ENCODE results near the gene ZBTB7B. TPM values are rescaled to one million over a fixed set of nuclear protein-coding genes. Genes with fewer than 3 reads are reported as not detected.

ZBTB7B gene
- total and polyA plus RNA-seq, 9 of the 15 experiments (the other 6 are each of a cell fraction or from before 2014, with no cell fraction given), result 0.04 to 46.5 (median 15.2) TPM

DNA sequence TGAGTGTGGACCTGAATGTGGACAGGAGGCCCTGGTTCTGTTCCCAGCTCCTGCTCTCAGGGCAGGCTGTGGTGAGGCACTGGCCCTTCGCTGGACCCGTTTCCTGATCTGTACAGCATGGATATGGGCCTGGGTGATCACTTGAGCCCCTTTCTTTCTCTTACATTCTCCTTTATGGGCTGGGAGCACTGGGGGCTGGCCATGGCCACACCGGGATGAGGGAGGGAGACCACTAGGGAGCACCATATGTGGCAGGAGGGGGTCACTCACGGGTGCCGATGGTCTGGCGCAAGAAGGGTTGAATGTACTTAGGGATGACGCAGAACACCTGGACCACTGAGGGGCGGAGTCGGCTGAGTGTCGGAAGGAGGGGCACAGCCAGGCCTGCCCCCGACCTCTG is 28.3 kb downstream of the ZBTB7B start:
- TF ChIP-seq ILF3 (IDR thresholded peaks at IDR 0.05; ENCODE audit: borderline replicate concordance) (no peak), ZNF263 (CRISPR knock-in tag; IDR thresholded peaks at IDR 0.05; ENCODE audit: borderline replicate concordance) (peak; percentile 86)
- in situ Hi-C loops (cut with MboI), result no loop called here
- H3K9me3 ChIP-seq (replicated peaks; ENCODE audit: control insufficient read depth, insufficient read depth, low read depth, low read length), result no peaks in the 10 kb centered on the region
- H2AFZ ChIP-seq (ENCODE audit: low read depth, low read length), result no peak overlapping the region
- no peak overlapping the region for H3K4me3 ChIP-seq
- peaks cover 0 to 18% of the 10 kb centered on the region in 2 experiments; a peak in 2 of 5 replicates for H3K27me3 ChIP-seq (ENCODE audit: control insufficient read depth in 2 of 2, insufficient read depth in 2 of 2, low read length in 2 of 2)
- H3K9ac ChIP-seq (ENCODE audit: insufficient read depth in 1 of 2, low read depth in 2 of 2, low read length in 2 of 2), result no peak overlapping the region; a peak in 1 of 4 replicates
- intact Hi-C loops (cut with micrococcal nuclease), result no loop called here
- no peaks in the 10 kb centered on the region for H3K79me2 ChIP-seq (ENCODE audit: control insufficient read depth, insufficient read depth, low read length)
- no peaks in the 10 kb centered on the region for H3K36me3 ChIP-seq (ENCODE audit: control insufficient read depth, insufficient read depth, low read length)
- ChIA-PET CTCF (ENCODE audit: low intra/inter-chr PET ratio) (no interaction called here), POLR2A (interaction anchor here (1.1 kb wide), 1 partner anchor 13 kb away, joined by 3 read pairs; no protein-coding TSS in a partner anchor)
- H3K4me2 ChIP-seq (ENCODE audit: insufficient read depth, low read length), result no peak overlapping the region
- DNase-seq (ENCODE audit: extremely low read depth in 1 of 4, low spot score in 3 of 4) (no peak), FAIRE-seq (no peak), ATAC-seq (no peak)
- BruUV-seq (replicated peaks), result no TSS peak
- H3K27ac ChIP-seq (ENCODE audit: extremely low read depth, low read depth, low read length), result no peak overlapping the region
- H3K9me1 ChIP-seq (ENCODE audit: control insufficient read depth, insufficient read depth, low read length), result no peaks in the 10 kb centered on the region
- no peaks in the 10 kb centered on the region for H4K20me1 ChIP-seq (replicated peaks; ENCODE audit: control insufficient read depth, insufficient read depth, low read length)
- peaks cover 5 to 23% of the 10 kb centered on the region in 2 experiments; a peak in 3 of 5 replicates for H3K4me1 ChIP-seq (replicated peaks in 1 of 2; ENCODE audit: control insufficient read depth in 2 of 2, insufficient read depth in 2 of 2, low read length in 2 of 2)
- WGBS (ENCODE audit: insufficient coverage, low coverage, missing lambda C conversion rate), result 31% methylated on average over 11 of the region's 11 CpGs

GRCh38 chr1:155032886-155033285 is 30.3 kb downstream of the ZBTB7B start:
- BruUV-seq (replicated peaks), result no TSS peak
- intact Hi-C loops (cut with micrococcal nuclease) (no loop called here), in situ Hi-C loops (cut with MboI) (no loop called here)
- Histone ChIP-seq H3K4me3 (no peak overlapping the region), H2AFZ (ENCODE audit: low read depth, low read length) (no peak overlapping the region), H3K4me1 (replicated peaks in 1 of 2; ENCODE audit: control insufficient read depth in 2 of 2, insufficient read depth in 2 of 2, low read length in 2 of 2) (peaks cover 0 to 18% of the 10 kb centered on the region in 2 experiments; a peak in 3 of 5 replicates), H3K36me3 (ENCODE audit: control insufficient read depth, insufficient read depth, low read length) (no peaks in the 10 kb centered on the region), H3K27ac (ENCODE audit: extremely low read depth, low read depth, low read length) (no peak overlapping the region), H3K9ac (ENCODE audit: insufficient read depth in 1 of 2, low read depth in 2 of 2, low read length in 2 of 2) (peak overlapping the region in 1 of 2 experiments; percentile 58; a peak in 2 of 4 replicates), H3K4me2 (ENCODE audit: insufficient read depth, low read length) (no peak overlapping the region), H3K79me2 (ENCODE audit: control insufficient read depth, insufficient read depth, low read length) (no peaks in the 10 kb centered on the region), H4K20me1 (replicated peaks; ENCODE audit: control insufficient read depth, insufficient read depth, low read length) (no peaks in the 10 kb centered on the region), H3K9me1 (ENCODE audit: control insufficient read depth, insufficient read depth, low read length) (no peaks in the 10 kb centered on the region), H3K27me3 (ENCODE audit: control insufficient read depth in 2 of 2, insufficient read depth in 2 of 2, low read length in 2 of 2) (peaks cover 0 to 21% of the 10 kb centered on the region in 2 experiments; a peak in 2 of 5 replicates), H3K9me3 (replicated peaks; ENCODE audit: control insufficient read depth, insufficient read depth, low read depth, low read length) (no peaks in the 10 kb centered on the region)
- CTCF ChIA-PET (ENCODE audit: low intra/inter-chr PET ratio), result no interaction called here
- no peak for FAIRE-seq
- POLR2A ChIA-PET, result interaction anchor here (1.3 to 1.9 kb wide), 2 partner anchors 14 to 16 kb away, joined by 4 to 8 read pairs; no protein-coding TSS in a partner anchor
- WGBS (ENCODE audit: insufficient coverage, low coverage, missing lambda C conversion rate), result 11% methylated on average over 6 of the region's 12 CpGs
- TF ChIP-seq, protein P1, sequence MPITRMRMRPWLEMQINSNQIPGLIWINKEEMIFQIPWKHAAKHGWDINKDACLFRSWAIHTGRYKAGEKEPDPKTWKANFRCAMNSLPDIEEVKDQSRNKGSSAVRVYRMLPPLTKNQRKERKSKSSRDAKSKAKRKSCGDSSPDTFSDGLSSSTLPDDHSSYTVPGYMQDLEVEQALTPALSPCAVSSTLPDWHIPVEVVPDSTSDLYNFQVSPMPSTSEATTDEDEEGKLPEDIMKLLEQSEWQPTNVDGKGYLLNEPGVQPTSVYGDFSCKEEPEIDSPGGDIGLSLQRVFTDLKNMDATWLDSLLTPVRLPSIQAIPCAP (CRISPR knock-in tag; IDR thresholded peaks at IDR 0.05; ENCODE audit: borderline replicate concordance), result no peak
- TF ChIP-seq SP1 (CRISPR knock-in tag; IDR thresholded peaks at IDR 0.05), result no peak
- no peak for ATAC-seq
- DNase-seq (ENCODE audit: extremely low read depth in 1 of 4, low spot score in 3 of 4), result no peak

All from K562 (cell line).